ENCODE results near the gene PDS5A.

PDS5A gene

GRCh38 chr4:39922399-39922798, 55.3 kb downstream of the PDS5A start:
- no peak overlapping the region for H2AFZ ChIP-seq (ENCODE audit: low read depth, low read length)
- TF ChIP-seq EZH2phosphoT487 (IDR thresholded peaks at IDR 0.05; ENCODE audit: low read depth) (no peak), CTCF (IDR thresholded peaks at IDR 0.05; ENCODE audit: low read depth, low read length) (no peak)
- H3K9ac ChIP-seq (ENCODE audit: low read length), result no peak overlapping the region
- H3K9me3 ChIP-seq (ENCODE audit: insufficient read depth, low read length), result no peaks in the 10 kb centered on the region
- H3K4me2 ChIP-seq (ENCODE audit: low read length), result no peak overlapping the region
- H4K20me1 ChIP-seq (ENCODE audit: insufficient read depth, low read length), result no peaks in the 10 kb centered on the region
- H3K36me3 ChIP-seq (replicated peaks; ENCODE audit: low read depth, low read length), result peaks cover 26% of the 10 kb centered on the region
- H3K27ac ChIP-seq (ENCODE audit: low read length), result no peak overlapping the region
- no peak overlapping the region for H3K4me3 ChIP-seq (ENCODE audit: low read length)
- peaks cover 28% of the 10 kb centered on the region for H3K79me2 ChIP-seq (ENCODE audit: low read length)
- H3K4me1 ChIP-seq (ENCODE audit: low read length), result no peaks in the 10 kb centered on the region
- H3K27me3 ChIP-seq (ENCODE audit: low read depth, low read length), result no peaks in the 10 kb centered on the region

- TF ChIP-seq EZH2phosphoT487 (IDR thresholded peaks at IDR 0.05; ENCODE audit: low read depth), result no peak
- no peak for TF ChIP-seq CTCF (IDR thresholded peaks at IDR 0.05; ENCODE audit: low read depth, low read length)
- Histone ChIP-seq H2AFZ (ENCODE audit: low read depth, low read length) (no peak overlapping the region), H3K36me3 (replicated peaks; ENCODE audit: low read depth, low read length) (peaks cover 23% of the 10 kb centered on the region), H3K9ac (ENCODE audit: low read length) (no peak overlapping the region), H3K27ac (ENCODE audit: low read length) (no peak overlapping the region), H3K4me1 (ENCODE audit: low read length) (no peaks in the 10 kb centered on the region), H4K20me1 (ENCODE audit: insufficient read depth, low read length) (no peaks in the 10 kb centered on the region), H3K4me2 (ENCODE audit: low read length) (no peak overlapping the region), H3K4me3 (ENCODE audit: low read length) (no peak overlapping the region), H3K9me3 (ENCODE audit: insufficient read depth, low read length) (no peaks in the 10 kb centered on the region), H3K27me3 (ENCODE audit: low read depth, low read length) (no peaks in the 10 kb centered on the region), H3K79me2 (ENCODE audit: low read length) (no peaks in the 10 kb centered on the region; the same call in 1 of the 2 replicates)
Measured at GRCh38 chr4:39913471-39913870, 64.2 kb downstream of the PDS5A start.

- Histone ChIP-seq H3K4me2 (ENCODE audit: low read length) (no peak overlapping the region), H2AFZ (ENCODE audit: low read depth, low read length) (no peak overlapping the region), H3K79me2 (ENCODE audit: low read length) (no peaks in the 10 kb centered on the region; the same call in 1 of the 2 replicates), H3K36me3 (replicated peaks; ENCODE audit: low read depth, low read length) (peaks cover 19% of the 10 kb centered on the region), H3K9ac (ENCODE audit: low read length) (no peak overlapping the region), H3K4me3 (ENCODE audit: low read length) (no peak overlapping the region), H4K20me1 (ENCODE audit: insufficient read depth, low read length) (no peaks in the 10 kb centered on the region), H3K4me1 (ENCODE audit: low read length) (no peaks in the 10 kb centered on the region), H3K9me3 (ENCODE audit: insufficient read depth, low read length) (no peaks in the 10 kb centered on the region), H3K27ac (ENCODE audit: low read length) (no peak overlapping the region), H3K27me3 (ENCODE audit: low read depth, low read length) (no peaks in the 10 kb centered on the region)
- TF ChIP-seq CTCF (IDR thresholded peaks at IDR 0.05; ENCODE audit: low read depth, low read length) (no peak), EZH2phosphoT487 (IDR thresholded peaks at IDR 0.05; ENCODE audit: low read depth) (no peak)
Measured at GRCh38 chr4:39910064-39910463, 67.6 kb downstream of the PDS5A start.

GRCh38 chr4:39908284-39908683, 69.4 kb downstream of the PDS5A start:
- no peaks in the 10 kb centered on the region for H4K20me1 ChIP-seq (ENCODE audit: insufficient read depth, low read length)
- H3K4me2 ChIP-seq (ENCODE audit: low read length), result no peak overlapping the region
- peaks cover 17% of the 10 kb centered on the region for H3K36me3 ChIP-seq (replicated peaks; ENCODE audit: low read depth, low read length)
- no peaks in the 10 kb centered on the region for H3K4me1 ChIP-seq (ENCODE audit: low read length)
- no peaks in the 10 kb centered on the region; the same call in 1 of the 2 replicates for H3K79me2 ChIP-seq (ENCODE audit: low read length)
- TF ChIP-seq CTCF (IDR thresholded peaks at IDR 0.05; ENCODE audit: low read depth, low read length) (no peak), EZH2phosphoT487 (IDR thresholded peaks at IDR 0.05; ENCODE audit: low read depth) (no peak)
- H3K4me3 ChIP-seq (ENCODE audit: low read length), result no peak overlapping the region
- H3K9ac ChIP-seq (ENCODE audit: low read length), result no peak overlapping the region
- no peak overlapping the region for H2AFZ ChIP-seq (ENCODE audit: low read depth, low read length)
- no peak overlapping the region for H3K27ac ChIP-seq (ENCODE audit: low read length)
- no peaks in the 10 kb centered on the region for H3K27me3 ChIP-seq (ENCODE audit: low read depth, low read length)
- no peaks in the 10 kb centered on the region for H3K9me3 ChIP-seq (ENCODE audit: insufficient read depth, low read length)
